GM12878 (cell line): Measurements from ENCODE around the gene RBM8A. TPM values are rescaled to one million over a fixed set of nuclear protein-coding genes. Genes with fewer than 3 reads are reported as not detected.
A peak's percentile ranks its signal among the peaks of the same experiment; 100 is the strongest.

ENCODE experiments used
- CBX5 ChIP-seq: sonication (generic); IDR thresholded peaks from 2 replicates; pipeline ENCODE4 v1.6.1; 2016; ENCODE audit warnings: low read depth, moderate library complexity, mild to moderate bottlenecking, inconsistent platforms
- CHD4 ChIP-seq: fragments of 200-600 bp; sonication (generic); IDR thresholded peaks from 2 replicates; pipeline ENCODE4 v1.6.1; 2016; ENCODE audit warnings: mild to moderate bottlenecking
- CREM ChIP-seq: IDR thresholded peaks from 2 replicates; pipeline ENCODE4 v1.6.1; 2014; ENCODE audit warnings: antibody characterized with exemption, low read depth
- KLF5 ChIP-seq: fragments of 450-650 bp; IDR thresholded peaks from 2 replicates; pipeline ENCODE4 v1.6.1; 2014; ENCODE audit warnings: mild to moderate bottlenecking; ENCODE audit not compliant: partially characterized antibody
- MEF2A ChIP-seq: IDR thresholded peaks from 2 replicates; pipeline ENCODE4 v1.6.1; 2011; ENCODE audit warnings: low read depth, mild to moderate bottlenecking, low read length, moderate library complexity; ENCODE audit not compliant: insufficient read depth
- MTA3 ChIP-seq: IDR thresholded peaks from 2 replicates; pipeline ENCODE4 v1.6.1; 2012; ENCODE audit warnings: low read length, inconsistent platforms, borderline replicate concordance
- NR2F1 ChIP-seq: fragments of 450-650 bp; conservative IDR thresholded peaks from 2 replicates; pipeline ENCODE4 v1.6.1; 2017; ENCODE audit warnings: mild to moderate bottlenecking
- PAX5 ChIP-seq: IDR thresholded peaks from 2 replicates; pipeline ENCODE4 v1.6.1; 2011; ENCODE audit warnings: low read depth, low read length, borderline replicate concordance
- POLR2A ChIP-seq: IDR thresholded peaks from 2 replicates; pipeline ENCODE4 v1.6.1; 2011; ENCODE audit warnings: low read depth, mild to moderate bottlenecking, low read length
- POLR2AphosphoS5 ChIP-seq: IDR thresholded peaks from 2 replicates; pipeline ENCODE4 v1.6.1; 2011; ENCODE audit warnings: mild to moderate bottlenecking, low read length, inconsistent platforms
- POU2F2 ChIP-seq: IDR thresholded peaks from 3 replicates; pipeline ENCODE4 v1.6.1; 2011; ENCODE audit warnings: low read depth, mild to moderate bottlenecking, low read length, borderline replicate concordance
- RB1 ChIP-seq: fragments of 450-650 bp; formaldehyde crosslinking; IDR thresholded peaks from 2 replicates; pipeline ENCODE4 v1.6.1; 2017; ENCODE audit warnings: mild to moderate bottlenecking, borderline replicate concordance
- RELA ChIP-seq: fragments of 450-650 bp; IDR thresholded peaks from 2 replicates; pipeline ENCODE4 v1.8.0; 2014; ENCODE audit warnings: borderline replicate concordance; ENCODE audit not compliant: partially characterized antibody
- SMAD1 ChIP-seq: fragments of 450-650 bp; IDR thresholded peaks from 2 replicates; pipeline ENCODE4 v1.6.1; 2018; ENCODE audit warnings: mild to moderate bottlenecking, low read depth; ENCODE audit not compliant: partially characterized antibody
- SMAD5 ChIP-seq: IDR thresholded peaks from 2 replicates; pipeline ENCODE4 v1.6.1; 2016; ENCODE audit warnings: antibody characterized with exemption, low read depth
- SP1 ChIP-seq: IDR thresholded peaks from one replicate; pipeline ENCODE4 v1.6.1; 2011; ENCODE audit warnings: low read depth, low read length
- SRF ChIP-seq, 2 experiments: IDR thresholded peaks; 2 replicates each; pipeline ENCODE4 v1.6.1; 2011; ENCODE audit warnings: low read depth in 2 of 2, low read length in 2 of 2, mild to moderate bottlenecking in 1 of 2, moderate library complexity in 1 of 2
- TAF1 ChIP-seq: IDR thresholded peaks from 2 replicates; pipeline ENCODE4 v1.6.1; 2011; ENCODE audit warnings: mild to moderate bottlenecking, low read depth, low read length, borderline replicate concordance
- TARDBP ChIP-seq: IDR thresholded peaks from 2 replicates; pipeline ENCODE4 v1.6.1; 2016; ENCODE audit warnings: borderline replicate concordance
- WRNIP1 ChIP-seq: IDR thresholded peaks from 2 replicates; pipeline ENCODE4 v1.6.1; 2011; ENCODE audit warnings: low read depth, low read length, improper control_type of control experiment, borderline replicate concordance
- ZBTB33 ChIP-seq: fragments of 450-650 bp; IDR thresholded peaks from 2 replicates; pipeline ENCODE4 v1.6.1; 2017; ENCODE audit warnings: mild to moderate bottlenecking
- ZNF384 ChIP-seq: IDR thresholded peaks from 2 replicates; pipeline ENCODE4 v1.6.1; 2012; ENCODE audit warnings: low read depth, mild to moderate bottlenecking, low read length, improper control_type of control experiment, borderline replicate concordance
- ZNF592 ChIP-seq: fragments of 450-650 bp; IDR thresholded peaks from 2 replicates; pipeline ENCODE4 v1.6.1; 2017; ENCODE audit warnings: mild to moderate bottlenecking, moderate library complexity
- polyA plus RNA-seq, 11 experiments: library from polyadenylated mRNA; depleted of rRNA in 4 of 11; unstranded in 6 of 11; stranded (reverse) in 5 of 11; fragments of >200 nt; fragmentation: Nextera tagmentation in 4 of 11; fragmentation: Illumina TruSeq in 1 of 11; extraction: Ambion mirVana in 4 of 11; extraction: Trizol in 1 of 11; gene quantifications; 1 replicate in 1 of 11; 2 replicates in 10 of 11; pipeline versions ENCODE4 v1.2.1 to v1.2.3, GENCODE V29; 2011 to 2016; ENCODE audit warnings: inconsistent platforms in 2 of 11, missing spikeins in 2 of 11, low read depth in 1 of 11
- total RNA-seq, 4 experiments: library from RNA; depleted of rRNA in 3 of 4; stranded (reverse); fragments of >200 nt in 3 of 4; fragmentation: Illumina TruSeq in 1 of 4; extraction: Trizol in 1 of 4; gene quantifications; 2 replicates each; pipeline versions ENCODE4 v1.2.1 to v1.2.3, GENCODE V29; 2013 to 2021
- TF ChIP-seq, protein P1 (sequence below): fragments of 450-650 bp; IDR thresholded peaks from 2 replicates; pipeline ENCODE4 v1.6.1; 2017; ENCODE audit warnings: low read depth, mild to moderate bottlenecking, moderate library complexity

The RBM8A gene
- total and polyA plus RNA-seq, 10 of the 15 experiments (the other 5 are each of a cell fraction or from before 2014, with no cell fraction given), result 110 to 1,248 (median 248) TPM

- TF ChIP-seq ZNF592, result no peak
- TF ChIP-seq PAX5, result no peak
- TF ChIP-seq TAF1, result no peak
- TF ChIP-seq SP1, result no peak
- no peak for TF ChIP-seq MEF2A
- TF ChIP-seq SMAD5, result 0 out of 2 replicates have a peak, but pooled peaks have one; percentile 13
- TF ChIP-seq RB1, result 0 out of 2 replicates have a peak, but pooled peaks have one; percentile 16
- peak; percentile 63 for TF ChIP-seq POLR2A
- TF ChIP-seq NR2F1, result 0 out of 2 replicates have a peak, but pooled peaks have one; percentile 15
- no peak for TF ChIP-seq RELA
- no peak for TF ChIP-seq SMAD1
- no peak for TF ChIP-seq CREM
- TF ChIP-seq SRF (IDR thresholded peaks at IDR 0.05; ENCODE audit: low read depth in 2 of 2, low read length in 2 of 2), result 0 out of 4 replicates have a peak, but pooled peaks of 1 of the 2 experiments have one; percentile 7
- TF ChIP-seq WRNIP1, result no peak
- TF ChIP-seq POLR2AphosphoS5, result peak; percentile 31
- no peak for TF ChIP-seq CBX5
- TF ChIP-seq ZNF384, result no peak
- TF ChIP-seq CHD4, result no peak
- no peak for TF ChIP-seq POU2F2
- no peak for TF ChIP-seq KLF5
- no peak for TF ChIP-seq TARDBP
- no peak for TF ChIP-seq ZBTB33
- TF ChIP-seq, protein P1, sequence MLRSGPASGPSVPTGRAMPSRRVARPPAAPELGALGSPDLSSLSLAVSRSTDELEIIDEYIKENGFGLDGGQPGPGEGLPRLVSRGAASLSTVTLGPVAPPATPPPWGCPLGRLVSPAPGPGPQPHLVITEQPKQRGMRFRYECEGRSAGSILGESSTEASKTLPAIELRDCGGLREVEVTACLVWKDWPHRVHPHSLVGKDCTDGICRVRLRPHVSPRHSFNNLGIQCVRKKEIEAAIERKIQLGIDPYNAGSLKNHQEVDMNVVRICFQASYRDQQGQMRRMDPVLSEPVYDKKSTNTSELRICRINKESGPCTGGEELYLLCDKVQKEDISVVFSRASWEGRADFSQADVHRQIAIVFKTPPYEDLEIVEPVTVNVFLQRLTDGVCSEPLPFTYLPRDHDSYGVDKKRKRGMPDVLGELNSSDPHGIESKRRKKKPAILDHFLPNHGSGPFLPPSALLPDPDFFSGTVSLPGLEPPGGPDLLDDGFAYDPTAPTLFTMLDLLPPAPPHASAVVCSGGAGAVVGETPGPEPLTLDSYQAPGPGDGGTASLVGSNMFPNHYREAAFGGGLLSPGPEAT, result no peak
- no peak for TF ChIP-seq MTA3
Observed at GRCh38 chr1:145918992-145919939, 8.0 kb downstream of the RBM8A start (continued).
